Hepatocyte (in vitro differentiated cells): Measurements from ENCODE around the gene PRDM16. TPM values are rescaled to one million over a fixed set of nuclear protein-coding genes. Genes with fewer than 3 reads are reported as not detected.
A peak's percentile ranks its signal among the peaks of the same experiment; 100 is the strongest.

ENCODE experiments used
- DNase-seq: peaks from one replicate; pipeline ENCODE4 v3.0.0-alpha.2; 2016; ENCODE audit warnings: low spot score
- H2AFZ ChIP-seq: fragments of 200-600 bp; sonication (generic); 2 replicates; pipeline ENCODE4 v1.6.0; 2016; ENCODE audit warnings: antibody characterized with exemption, mild to moderate bottlenecking
- H3K27ac ChIP-seq: fragments of 200-600 bp; sonication (generic); 2 replicates; pipeline ENCODE4 v1.5.1; 2016; ENCODE audit warnings: mild to moderate bottlenecking
- H3K27me3 ChIP-seq: fragments of 200-600 bp; sonication (generic); 2 replicates; pipeline ENCODE4 v1.6.1; 2016
- H3K36me3 ChIP-seq: fragments of 200-600 bp; sonication (generic); replicated peaks from 2 replicates; pipeline ENCODE4 v1.5.1; 2016; ENCODE audit warnings: low read depth; ENCODE audit not compliant: insufficient read depth
- H3K4me1 ChIP-seq: fragments of 200-600 bp; sonication (generic); 2 replicates; pipeline ENCODE4 v1.5.1; 2016; ENCODE audit warnings: mild to moderate bottlenecking, moderate library complexity; ENCODE audit not compliant: insufficient read depth
- H3K4me2 ChIP-seq: fragments of 200-600 bp; sonication (generic); 2 replicates; pipeline ENCODE4 v1.6.0; 2016
- H3K4me3 ChIP-seq: fragments of 200-600 bp; sonication (generic); 2 replicates; pipeline ENCODE4 v1.5.1; 2016; ENCODE audit warnings: mild to moderate bottlenecking
- H3K79me2 ChIP-seq: fragments of 200-600 bp; sonication (generic); 2 replicates; pipeline ENCODE4 v1.6.0; 2017; ENCODE audit warnings: mild to moderate bottlenecking
- H3K9me2 ChIP-seq: fragments of 200-600 bp; sonication (generic); replicated peaks from 2 replicates; pipeline ENCODE4 v1.6.0; 2017; ENCODE audit warnings: mild to moderate bottlenecking; ENCODE audit not compliant: insufficient read depth
- H3K9me3 ChIP-seq: fragments of 200-600 bp; sonication (generic); 2 replicates; pipeline ENCODE4 v1.5.1; 2016; ENCODE audit warnings: low read depth, mild to moderate bottlenecking
- H4K20me1 ChIP-seq: fragments of 200-600 bp; sonication (generic); 2 replicates; pipeline ENCODE4 v1.6.0; 2016; ENCODE audit warnings: mild to moderate bottlenecking; ENCODE audit not compliant: insufficient read depth, poor library complexity, severe bottlenecking
- EZH2 ChIP-seq: fragments of 200-600 bp; sonication (generic); IDR thresholded peaks from 2 replicates; pipeline ENCODE4 v1.6.1; 2016; ENCODE audit warnings: antibody characterized with exemption, mild to moderate bottlenecking, borderline replicate concordance
- EZH2phosphoT487 ChIP-seq: fragments of 200-600 bp; sonication (generic); IDR thresholded peaks from one replicate; pipeline ENCODE4 v1.6.1; 2018; ENCODE audit warnings: antibody characterized with exemption, mild to moderate bottlenecking, low read depth, moderate library complexity; ENCODE audit not compliant: unreplicated experiment, severe bottlenecking
- WGBS: methylation state at CpG from one replicate; pipeline ENCODE4 v1.1.6; 2016; ENCODE audit warnings: low lambda C conversion rate; ENCODE audit errors: missing lambda C conversion rate; 5-methylcytosine and 5-hydroxymethylcytosine counted together
- polyA plus RNA-seq: library from polyadenylated mRNA; unstranded; fragments of >200 nt; fragmentation: Nextera tagmentation; extraction: Ambion mirVana; gene quantifications from 2 replicates; pipeline ENCODE4 v1.2.1, GENCODE V29; 2016
- total RNA-seq: library from RNA; depleted of rRNA; stranded (reverse); fragments of >200 nt; gene quantifications from 2 replicates; pipeline ENCODE4 v1.2.3, GENCODE V29; 2014
- TF ChIP-seq, protein P1 (sequence below): fragments of 200-600 bp; sonication (generic); IDR thresholded peaks from 2 replicates; pipeline ENCODE4 v1.5.1; 2016; ENCODE audit warnings: antibody characterized with exemption, mild to moderate bottlenecking; ENCODE audit not compliant: poor library complexity

PRDM16 gene
- total and polyA plus RNA-seq, 2 experiments from 2014 or later: 8.1 to 9.9 TPM

DNA sequence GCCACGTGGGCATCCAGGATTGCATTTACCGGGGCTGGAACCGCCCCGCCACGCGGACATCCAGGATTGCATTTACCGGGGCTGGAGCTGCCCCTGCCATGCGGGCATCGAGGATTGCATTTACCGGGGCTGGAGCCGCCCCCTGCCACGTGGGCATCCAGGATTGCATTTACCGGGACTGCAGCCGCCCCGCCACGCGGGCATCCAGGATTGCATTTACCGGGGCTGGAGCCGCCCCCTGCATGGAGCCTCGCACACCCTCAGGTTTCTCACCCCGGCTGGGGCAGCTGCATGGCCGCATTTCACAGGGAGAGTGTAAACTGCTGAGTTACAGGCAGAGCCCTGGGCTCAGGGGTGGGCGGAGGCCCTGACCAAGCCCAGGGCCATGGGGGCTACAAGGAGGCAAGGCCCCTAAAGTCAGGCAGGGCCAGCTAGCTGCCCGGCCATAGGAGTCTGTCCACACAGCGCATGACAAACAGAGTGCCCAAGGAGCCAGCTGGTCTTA lies 218.7 kb downstream of the PRDM16 start:
- no peak overlapping the region for H3K4me3 ChIP-seq
- no peaks in the 10 kb centered on the region for H4K20me1 ChIP-seq
- no peak overlapping the region for H3K27ac ChIP-seq
- no peaks in the 10 kb centered on the region for H3K27me3 ChIP-seq
- H3K9me3 ChIP-seq: no peaks in the 10 kb centered on the region
- H3K9me2 ChIP-seq: no peaks in the 10 kb centered on the region
- H3K79me2 ChIP-seq: no peaks in the 10 kb centered on the region
- no peak overlapping the region for H3K4me2 ChIP-seq
- H3K36me3 ChIP-seq: no peaks in the 10 kb centered on the region
- peaks cover 7% of the 10 kb centered on the region for H3K4me1 ChIP-seq
- no peak for DNase-seq
- H2AFZ ChIP-seq: no peak overlapping the region
- no peak for TF ChIP-seq EZH2phosphoT487
- TF ChIP-seq, protein P1, sequence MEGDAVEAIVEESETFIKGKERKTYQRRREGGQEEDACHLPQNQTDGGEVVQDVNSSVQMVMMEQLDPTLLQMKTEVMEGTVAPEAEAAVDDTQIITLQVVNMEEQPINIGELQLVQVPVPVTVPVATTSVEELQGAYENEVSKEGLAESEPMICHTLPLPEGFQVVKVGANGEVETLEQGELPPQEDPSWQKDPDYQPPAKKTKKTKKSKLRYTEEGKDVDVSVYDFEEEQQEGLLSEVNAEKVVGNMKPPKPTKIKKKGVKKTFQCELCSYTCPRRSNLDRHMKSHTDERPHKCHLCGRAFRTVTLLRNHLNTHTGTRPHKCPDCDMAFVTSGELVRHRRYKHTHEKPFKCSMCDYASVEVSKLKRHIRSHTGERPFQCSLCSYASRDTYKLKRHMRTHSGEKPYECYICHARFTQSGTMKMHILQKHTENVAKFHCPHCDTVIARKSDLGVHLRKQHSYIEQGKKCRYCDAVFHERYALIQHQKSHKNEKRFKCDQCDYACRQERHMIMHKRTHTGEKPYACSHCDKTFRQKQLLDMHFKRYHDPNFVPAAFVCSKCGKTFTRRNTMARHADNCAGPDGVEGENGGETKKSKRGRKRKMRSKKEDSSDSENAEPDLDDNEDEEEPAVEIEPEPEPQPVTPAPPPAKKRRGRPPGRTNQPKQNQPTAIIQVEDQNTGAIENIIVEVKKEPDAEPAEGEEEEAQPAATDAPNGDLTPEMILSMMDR: no peak
- TF ChIP-seq EZH2: no peak
- WGBS: 95% methylated on average over 18 of the region's 25 CpGs

DNA sequence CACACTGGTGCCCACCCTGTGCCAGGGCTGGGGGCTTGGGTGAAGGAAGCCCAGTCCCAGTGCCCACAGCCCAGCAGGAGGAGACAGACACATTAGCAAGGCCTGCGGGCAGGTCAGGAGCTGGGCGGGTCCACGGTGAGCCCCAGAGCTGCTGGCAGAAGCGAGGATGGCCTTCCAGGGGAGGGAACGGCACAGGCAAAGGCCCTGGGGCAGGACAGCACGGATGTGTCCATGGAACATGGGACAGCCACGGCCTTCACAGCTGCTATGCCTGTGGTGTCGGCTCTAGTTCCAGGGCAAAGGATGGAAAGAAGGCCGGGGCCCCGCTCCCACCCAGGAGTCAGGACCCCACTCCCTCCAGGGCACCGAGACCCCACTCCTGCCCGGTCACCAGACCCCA lies 220.5 kb downstream of the PRDM16 start:
- Histone ChIP-seq H3K79me2 (no peaks in the 10 kb centered on the region), H3K27me3 (no peaks in the 10 kb centered on the region), H3K4me1 (peaks cover 17% of the 10 kb centered on the region), H3K4me3 (no peak overlapping the region), H3K36me3 (no peaks in the 10 kb centered on the region), H4K20me1 (no peaks in the 10 kb centered on the region), H3K27ac (no peak overlapping the region), H3K9me3 (no peaks in the 10 kb centered on the region), H3K9me2 (no peaks in the 10 kb centered on the region), H3K4me2 (no peak overlapping the region), H2AFZ (no peak overlapping the region)
- no peak for DNase-seq
- 90% methylated on average over 9 of the region's 12 CpGs for WGBS
- TF ChIP-seq, protein P1: no peak
- TF ChIP-seq EZH2phosphoT487: no peak
- TF ChIP-seq EZH2: no peak

DNA sequence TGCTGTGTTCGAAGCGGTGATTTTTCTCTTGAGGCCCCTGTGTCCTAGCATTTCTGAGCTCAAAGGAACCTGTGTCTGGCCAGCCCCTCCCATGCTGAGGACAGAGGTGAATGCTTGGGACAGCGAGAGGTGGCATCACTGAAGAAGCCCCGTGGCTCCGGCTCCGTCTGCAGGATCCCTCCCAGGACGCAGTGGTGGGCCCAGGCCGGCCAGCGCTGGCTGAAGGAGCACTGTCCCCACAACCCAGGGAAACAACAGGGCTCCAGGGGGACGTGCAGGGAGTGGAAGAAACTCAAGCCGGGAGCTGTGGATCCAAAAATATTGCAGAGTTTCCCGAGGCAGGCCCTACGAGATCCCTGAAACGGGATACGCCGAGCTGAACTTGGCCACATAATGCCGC lies 221.4 kb downstream of the PRDM16 start:
- Histone ChIP-seq H3K4me1 (peaks cover 12% of the 10 kb centered on the region), H4K20me1 (no peaks in the 10 kb centered on the region), H3K36me3 (no peaks in the 10 kb centered on the region), H3K9me3 (no peaks in the 10 kb centered on the region), H3K27ac (no peak overlapping the region), H3K4me3 (no peak overlapping the region), H3K27me3 (no peaks in the 10 kb centered on the region), H3K79me2 (no peaks in the 10 kb centered on the region), H2AFZ (no peak overlapping the region), H3K9me2 (no peaks in the 10 kb centered on the region), H3K4me2 (no peak overlapping the region)
- 88% methylated on average over 17 of the region's 17 CpGs for WGBS
- DNase-seq: no peak
- TF ChIP-seq EZH2phosphoT487 (no peak), EZH2 (no peak)
- TF ChIP-seq, protein P1: no peak

DNA sequence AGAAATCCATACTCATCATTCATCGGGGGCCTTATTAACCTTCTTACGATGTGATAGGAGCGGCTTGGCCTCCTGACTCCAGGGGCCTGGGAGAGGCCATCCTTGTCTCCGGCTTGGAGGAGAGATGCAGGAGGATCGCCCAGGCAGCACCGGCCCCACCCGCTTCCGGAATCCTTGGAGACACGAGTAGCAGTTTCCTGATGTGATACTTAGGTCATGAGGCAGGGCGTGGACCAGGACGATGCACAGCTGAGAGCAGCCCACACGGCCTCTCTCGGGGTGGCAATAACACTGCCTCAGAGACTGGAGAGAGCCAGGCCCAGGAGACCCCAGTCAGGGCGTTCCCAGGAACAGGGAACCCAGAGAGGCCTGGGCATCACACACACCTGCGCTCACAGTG lies 221.9 kb downstream of the PRDM16 start:
- peak; percentile 33 for DNase-seq

More for the DNA sequence above, 221.9 kb downstream of the PRDM16 start:
- Histone ChIP-seq H3K27me3 (no peaks in the 10 kb centered on the region), H2AFZ (no peak overlapping the region), H3K9me2 (no peaks in the 10 kb centered on the region), H3K4me1 (peaks cover 12% of the 10 kb centered on the region), H3K79me2 (no peaks in the 10 kb centered on the region), H3K4me2 (no peak overlapping the region), H3K36me3 (no peaks in the 10 kb centered on the region), H3K4me3 (no peak overlapping the region), H3K9me3 (no peaks in the 10 kb centered on the region), H4K20me1 (no peaks in the 10 kb centered on the region), H3K27ac (no peak overlapping the region)
- TF ChIP-seq EZH2phosphoT487 (no peak), EZH2 (no peak)
- TF ChIP-seq, protein P1: no peak
- WGBS: 83% methylated on average over 15 of the region's 15 CpGs
